Measurements from ENCODE around the gene CTH. TPM values are rescaled to one million over a fixed set of nuclear protein-coding genes. Genes with fewer than 3 reads are reported as not detected.

The CTH gene
- total and polyA plus RNA-seq, 2 of the 4 experiments (the other 2 are of a cell fraction) = 2.7 to 3.0 TPM

GRCh38 chr1:70429757-70430156 lies 18.7 kb downstream of the CTH start:
- in situ Hi-C loops (cut with MboI; ENCODE audit: low sequenced_read_pairs) (no loop called here), intact Hi-C loops (cut with micrococcal nuclease) (no loop called here), dilution Hi-C loops (cut with HindIII; ENCODE audit: low sequenced_read_pairs, unreplicated experiment) (no loop called here)
- no peak overlapping the region for H2BK120ac ChIP-seq (ENCODE audit: low read depth, low read length)
- no peaks in the 10 kb centered on the region for H3K79me1 ChIP-seq (ENCODE audit: low read depth in 1 of 2, low read length in 2 of 2)
- no peak overlapping the region for H2BK20ac ChIP-seq (ENCODE audit: low read depth, low read length)
- no TSS peak for BruUV-seq (replicated peaks)
- H3K4ac ChIP-seq (ENCODE audit: low read depth, low read length) = no peak overlapping the region
- TF ChIP-seq SMC3 (IDR thresholded peaks at IDR 0.05; ENCODE audit: low read depth, low read length) (no peak), USF2 (IDR thresholded peaks at IDR 0.05; ENCODE audit: low read depth, low read length) (no peak), RAD21 (IDR thresholded peaks at IDR 0.05; ENCODE audit: low read length) (no peak), MXI1 (IDR thresholded peaks at IDR 0.05; ENCODE audit: borderline replicate concordance, low read depth, low read length) (no peak), FOS (IDR thresholded peaks at IDR 0.05; ENCODE audit: low read depth, low read length) (no peak), MAZ (IDR thresholded peaks at IDR 0.05; ENCODE audit: borderline replicate concordance, low read depth, low read length) (no peak), NFE2L2 (IDR thresholded peaks at IDR 0.05; ENCODE audit: low read depth, low read length) (no peak), MAFK (IDR thresholded peaks at IDR 0.05; ENCODE audit: low read depth, low read length) (no peak), CEBPB (IDR thresholded peaks at IDR 0.05; ENCODE audit: low read depth, low read length) (no peak), BHLHE40 (IDR thresholded peaks at IDR 0.05; ENCODE audit: low read depth, low read length) (no peak), RCOR1 (IDR thresholded peaks at IDR 0.05; ENCODE audit: insufficient replicate concordance, low read length) (no peak), CHD1 (IDR thresholded peaks at IDR 0.05; ENCODE audit: low read depth, low read length) (no peak), ELK1 (IDR thresholded peaks at IDR 0.05; ENCODE audit: borderline replicate concordance, low read depth, low read length) (no peak)
- H4K20me1 ChIP-seq (ENCODE audit: insufficient read depth, low read length) = no peaks in the 10 kb centered on the region
- no peak overlapping the region for H2BK5ac ChIP-seq (ENCODE audit: low read depth, low read length, poor library complexity, severe bottlenecking)
- DNase-seq (no peak), ATAC-seq (ENCODE audit: low read depth) (no peak)
- H3K27ac ChIP-seq (ENCODE audit: insufficient read depth, low read length) = no peak overlapping the region
- H3K18ac ChIP-seq (ENCODE audit: low read depth, low read length) = no peak overlapping the region
- no peak overlapping the region for H2BK15ac ChIP-seq (ENCODE audit: low read depth, low read length)
- H3K4me3 ChIP-seq (ENCODE audit: insufficient read depth, low read depth, low read length) = no peak overlapping the region
- no peak overlapping the region for H4K91ac ChIP-seq (ENCODE audit: insufficient read depth, low read depth, low read length)
- H4K5ac ChIP-seq (ENCODE audit: low read depth, low read length) = no peak overlapping the region
- no peak overlapping the region for H3K56ac ChIP-seq (ENCODE audit: extremely low read depth, insufficient read depth, low read length)
- H4K8ac ChIP-seq (ENCODE audit: low read depth in 2 of 2, low read length in 2 of 2) = no peak overlapping the region
- H3K9me3 ChIP-seq (ENCODE audit: control insufficient read depth, insufficient read depth, low read length) = no peaks in the 10 kb centered on the region
- H3K23ac ChIP-seq (ENCODE audit: low read depth, low read length) = no peak overlapping the region
- CTCF ChIA-PET = no interaction called here
- H2AFZ ChIP-seq (replicated peaks; ENCODE audit: low read length, poor library complexity) = no peak overlapping the region
- no peaks in the 10 kb centered on the region for H3K4me1 ChIP-seq (ENCODE audit: control insufficient read depth, insufficient read depth, low read length)
- H3K14ac ChIP-seq (replicated peaks; ENCODE audit: low read depth, low read length) = no peak overlapping the region
- WGBS, 2 experiments (ENCODE audit: extremely low coverage in 2 of 2, insufficient read length in 1 of 2) = no CpG with 5 or more reads among the region's 1 CpG
- POLR2A ChIA-PET (ENCODE audit: unreplicated experiment) = no interaction called here
- H3K9ac ChIP-seq (ENCODE audit: low read depth, low read length) = no peak overlapping the region
- no peak overlapping the region for H3K4me2 ChIP-seq (ENCODE audit: low read depth, low read length)
- peaks cover 7% of the 10 kb centered on the region for H3K36me3 ChIP-seq (ENCODE audit: control insufficient read depth, insufficient read depth, low read length)
- H3K9me1 ChIP-seq (ENCODE audit: insufficient read depth, low read length) = no peaks in the 10 kb centered on the region
- no peaks in the 10 kb centered on the region for H3K27me3 ChIP-seq (ENCODE audit: control insufficient read depth, insufficient read depth, low read length)
- H2AK5ac ChIP-seq (ENCODE audit: low read depth, low read length) = no peak overlapping the region
- no peak overlapping the region for H2AK9ac ChIP-seq (replicated peaks; ENCODE audit: low read depth, low read length, poor library complexity)
